ENCODE results near the gene AOX1.

DNA sequence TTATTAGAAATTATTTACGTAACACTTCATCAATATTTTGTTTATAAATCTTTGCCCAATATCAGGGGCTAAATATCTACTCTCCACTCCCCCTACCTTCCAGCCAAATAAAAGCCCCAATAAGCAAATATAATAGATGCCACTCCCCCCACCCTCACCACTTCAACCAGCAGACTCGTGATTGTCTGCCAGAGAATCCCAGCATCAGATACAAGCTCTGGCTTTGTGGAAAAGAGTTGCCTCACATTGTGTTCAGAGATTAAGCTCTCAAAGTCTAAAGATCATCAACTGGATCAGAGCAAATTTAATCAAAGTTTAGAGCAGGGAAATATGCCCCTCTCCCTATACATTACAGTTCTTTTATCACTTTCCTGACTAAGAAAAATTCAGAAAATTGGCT, 39.5 kb downstream of the AOX1 start:
- TF ChIP-seq SIN3A (IDR thresholded peaks at IDR 0.05; ENCODE audit: borderline replicate concordance, insufficient read depth, low read length) (no peak), POLR2AphosphoS5 (IDR thresholded peaks at IDR 0.05; ENCODE audit: low read depth, low read length) (no peak), TAF1 (IDR thresholded peaks at IDR 0.05; ENCODE audit: borderline replicate concordance, insufficient read depth, low read length) (no peak)
